Eye (tissue), 1 donor: ENCODE results near the gene STAC.
"Not testable (repeated sequence)": the region's sequence is repeated elsewhere in the genome, so short reads cannot be mapped to it uniquely, and the experiment has no call there.

Experiments used
- DNase-seq: peaks from one replicate; pipeline ENCODE4 v3.0.0-alpha.2; 2015

The STAC gene

DNA sequence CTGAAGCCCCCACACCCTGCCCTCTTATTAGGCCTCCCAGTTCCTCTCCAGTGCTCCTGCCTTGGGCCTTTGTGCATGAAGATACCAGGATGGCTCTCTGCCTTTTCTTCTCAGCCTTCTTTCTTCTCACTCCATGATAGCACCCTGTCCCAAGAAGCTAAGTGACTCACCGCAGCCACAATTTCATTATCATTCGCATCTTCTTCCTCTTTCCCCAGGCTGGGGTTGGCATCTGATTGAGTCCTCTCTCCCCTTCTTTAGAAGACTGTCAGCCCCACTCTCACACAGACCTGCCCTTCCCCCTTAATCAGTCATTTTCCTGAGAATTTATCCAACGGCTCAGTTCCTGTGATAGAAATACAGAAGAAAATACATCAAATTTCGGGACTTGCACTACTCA lies 102.0 kb downstream of the STAC start:
- DNase-seq, result no peak

DNA sequence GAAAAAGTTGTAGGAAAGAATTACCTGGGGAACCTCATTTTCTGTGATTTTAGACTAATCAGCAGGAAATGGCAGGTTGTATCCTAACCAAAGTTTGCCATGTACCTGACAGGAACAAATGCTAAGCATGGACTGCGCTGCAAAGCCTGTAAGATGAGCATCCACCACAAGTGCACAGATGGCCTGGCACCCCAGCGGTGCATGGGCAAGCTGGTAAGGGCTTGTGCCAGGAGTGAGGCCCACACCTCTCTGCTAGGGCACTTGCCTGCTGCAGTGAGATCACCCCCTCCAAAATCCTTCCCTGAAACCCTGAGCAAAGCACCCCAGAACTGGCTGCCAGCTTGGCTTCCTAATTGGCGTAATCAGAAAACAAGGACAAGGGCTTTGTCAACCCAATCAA lies 102.6 kb downstream of the STAC start:
- no peak for DNase-seq

DNA sequence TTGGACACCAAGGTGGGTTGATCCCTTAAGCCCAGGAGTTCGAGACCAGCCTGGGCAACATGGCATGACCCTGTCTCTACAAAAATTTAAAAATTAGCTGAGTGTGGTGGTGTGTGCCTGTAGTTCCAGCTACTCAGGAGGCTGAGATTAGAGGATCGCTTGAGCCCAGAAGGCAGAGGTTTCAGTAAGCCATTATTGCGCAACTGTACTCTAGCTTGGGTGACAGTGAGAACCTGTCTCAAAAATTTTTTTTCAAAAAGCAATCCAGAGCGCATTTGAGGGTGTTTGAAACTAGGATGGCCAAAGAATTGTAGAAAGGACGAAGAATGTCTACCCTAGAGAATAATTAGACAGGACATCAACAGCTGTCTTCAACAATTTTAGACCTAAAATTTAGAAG lies 103.4 kb downstream of the STAC start:
- no peak for DNase-seq

GRCh38 chr3:36484386-36484785 lies 104.1 kb downstream of the STAC start:
- DNase-seq, result no peak

GRCh38 chr3:36486009-36486795 lies 105.9 kb downstream of the STAC start:
- DNase-seq, result no peak

- DNase-seq, result no peak
Observed at GRCh38 chr3:36487616-36488015, 107.3 kb downstream of the STAC start.

GRCh38 chr3:36488077-36488789 lies 107.9 kb downstream of the STAC start:
- DNase-seq, result no peak

DNA sequence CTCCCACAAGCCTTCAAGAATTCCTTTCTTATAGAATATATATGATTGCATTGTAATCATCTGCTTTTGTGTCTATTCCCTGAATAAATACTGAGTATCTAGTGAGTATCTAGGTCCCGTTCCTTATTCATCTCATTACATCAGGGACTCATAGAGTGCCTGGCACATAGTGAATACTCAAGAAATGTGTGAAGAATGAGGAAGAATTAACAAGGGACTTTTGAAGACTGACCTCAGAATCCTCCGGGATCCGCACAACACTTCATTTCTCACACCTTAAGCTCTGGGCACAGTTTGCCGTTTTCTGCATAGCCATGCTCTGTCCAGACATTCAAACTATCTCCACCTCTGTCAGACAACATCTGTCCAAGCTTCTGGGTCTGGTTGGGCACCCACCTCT lies 108.8 kb downstream of the STAC start:
- no peak for DNase-seq

GRCh38 chr3:36489679-36490425 lies 109.5 kb downstream of the STAC start:
- no peak for DNase-seq

- no peak for DNase-seq
Observed at GRCh38 chr3:36493051-36493450, 112.7 kb downstream of the STAC start.

GRCh38 chr3:36494461-36495109 lies 114.3 kb downstream of the STAC start:
- DNase-seq, result no peak

GRCh38 chr3:36496684-36497633 lies 116.7 kb downstream of the STAC start:
- peak; percentile 13 for DNase-seq

GRCh38 chr3:36500053-36500452 lies 119.7 kb downstream of the STAC start:
- not testable (repeated sequence) for DNase-seq

- DNase-seq, result no peak
Observed at GRCh38 chr3:36501616-36502015, 121.3 kb downstream of the STAC start.

GRCh38 chr3:36505393-36505792 lies 125.1 kb downstream of the STAC start:
- DNase-seq, result no peak

DNA sequence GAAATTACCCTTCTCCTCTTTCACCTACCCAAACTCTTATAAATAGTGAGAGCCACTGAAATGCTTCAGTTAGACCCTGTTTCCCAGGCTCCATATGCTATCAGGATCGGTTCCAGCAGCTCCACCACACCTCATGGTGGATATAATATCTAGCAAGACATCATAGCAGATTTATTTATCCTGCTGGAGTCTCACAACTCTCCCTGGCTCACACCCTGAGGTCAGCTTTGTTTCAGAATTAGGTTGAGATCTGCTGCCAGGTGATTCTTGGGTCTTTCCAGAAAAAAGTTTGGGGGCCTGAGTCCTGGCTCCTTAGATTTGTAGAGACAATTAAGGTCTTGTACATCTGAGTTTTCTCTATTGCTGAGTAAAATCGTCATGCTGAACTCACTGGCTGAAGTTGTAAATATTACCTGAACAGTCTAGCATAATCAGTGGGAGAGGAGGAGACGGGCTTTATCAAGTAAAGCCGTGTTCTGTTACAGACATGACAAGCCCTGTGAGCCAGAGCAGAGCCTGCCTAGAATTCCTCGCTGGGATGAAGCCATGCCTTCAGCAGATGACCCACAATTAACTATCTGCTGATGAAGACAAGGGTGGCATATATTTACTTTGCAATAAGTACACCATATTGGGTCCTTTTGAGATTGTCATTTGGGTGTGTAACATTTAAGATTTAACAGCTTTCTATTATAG lies 131.6 kb downstream of the STAC start:
- no peak for DNase-seq

DNA sequence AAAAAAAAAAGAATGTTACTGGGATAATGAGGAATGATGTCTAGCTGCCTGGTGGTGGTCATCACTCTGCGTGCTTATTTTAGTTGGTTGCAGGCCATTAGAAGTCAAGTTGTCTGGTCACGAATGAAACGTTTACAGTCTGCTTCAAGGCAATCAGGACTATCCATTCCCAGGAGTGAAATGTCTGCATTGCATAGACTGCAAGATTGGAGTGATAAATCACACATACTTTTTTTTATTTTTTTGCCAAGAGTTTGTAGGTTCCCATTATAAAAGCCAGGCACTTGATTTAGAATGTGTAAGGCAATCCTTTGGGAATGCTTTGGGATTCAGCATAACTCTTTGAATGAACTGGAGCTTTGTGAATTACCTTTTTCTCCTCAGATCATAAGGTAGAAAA lies 132.3 kb downstream of the STAC start:
- DNase-seq, result no peak

DNA sequence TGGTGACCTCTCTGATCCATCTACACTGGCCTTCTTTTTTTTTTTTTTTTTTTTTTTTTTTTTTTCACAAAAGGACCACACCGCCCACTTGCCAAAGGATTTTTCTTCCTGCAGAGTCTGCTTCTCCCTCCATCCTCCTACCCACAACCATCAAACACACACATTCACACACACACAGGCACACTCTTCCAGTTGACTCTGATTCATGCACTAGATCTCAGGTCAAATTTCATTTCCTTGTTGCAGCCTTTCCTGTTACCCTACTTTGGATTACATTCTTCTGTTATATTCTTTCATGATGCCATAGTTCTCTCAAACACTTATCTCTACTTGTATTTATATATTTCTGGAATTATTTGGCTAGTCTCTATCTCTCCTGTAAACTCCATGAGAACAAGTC lies 133.9 kb downstream of the STAC start:
- no peak for DNase-seq

GRCh38 chr3:36519682-36520081 lies 139.4 kb downstream of the STAC start:
- no peak for DNase-seq

DNA sequence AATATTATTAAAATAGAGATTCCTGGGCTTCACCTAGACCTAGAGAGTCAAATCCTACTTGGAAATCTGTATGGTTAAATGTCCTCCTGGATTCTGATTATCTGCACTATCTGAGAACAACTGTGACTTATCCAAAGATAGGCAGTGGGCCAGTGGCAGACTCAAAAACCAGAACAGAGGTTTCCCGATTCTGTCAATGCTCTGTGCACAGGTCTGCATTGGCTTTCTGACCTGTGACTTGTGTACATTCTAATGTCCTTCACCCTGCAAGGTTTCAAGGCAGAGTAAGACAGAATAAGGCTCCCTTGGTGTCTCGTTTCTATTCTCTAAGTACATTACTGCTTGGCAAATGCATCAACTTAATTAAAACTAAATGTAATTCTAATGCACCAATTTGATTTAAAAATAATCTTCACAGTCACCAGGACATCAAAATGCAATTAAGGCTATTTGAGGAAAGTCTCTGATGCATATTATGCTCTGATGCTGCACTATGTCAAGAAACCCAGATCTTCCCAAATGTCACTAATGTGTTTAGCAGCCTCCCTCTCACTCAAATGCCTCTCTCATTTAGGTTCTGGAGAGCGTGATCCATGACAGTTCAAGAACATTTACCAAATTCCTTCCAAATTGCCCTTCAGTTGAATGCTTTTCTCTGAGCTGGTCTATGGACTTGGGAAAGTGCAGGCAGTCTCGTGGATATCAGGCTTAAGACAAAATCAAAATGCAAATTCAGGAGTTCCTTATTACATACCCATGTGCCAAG lies 140.1 kb downstream of the STAC start:
- DNase-seq, result no peak

DNA sequence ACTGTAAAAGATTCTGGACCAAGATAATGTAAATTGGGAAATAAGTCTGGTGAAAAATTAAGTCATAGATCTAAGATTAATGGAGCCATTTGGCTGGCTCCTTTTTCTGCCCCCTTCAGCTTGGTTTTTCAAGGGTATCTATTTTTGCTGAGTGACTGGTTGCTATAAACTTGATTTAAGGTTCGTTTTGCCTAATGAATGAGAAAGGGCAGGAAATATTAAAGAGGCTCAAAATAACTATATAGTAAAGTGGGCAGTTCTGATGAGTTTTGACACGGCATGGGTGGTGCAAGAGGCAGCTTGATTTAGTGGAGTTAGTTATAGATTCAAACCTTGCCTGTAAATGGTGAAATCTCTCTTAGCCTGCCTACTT lies 140.7 kb downstream of the STAC start:
- DNase-seq, result no peak
